ENCODE results near the gene VENTX. TPM values are rescaled to one million over a fixed set of nuclear protein-coding genes. Genes with fewer than 3 reads are reported as not detected.

The VENTX gene
- polyA plus RNA-seq, 1 experiment, result not detected

GRCh38 chr10:133280391-133281059 is 42.9 kb downstream of the VENTX start:
- DNase-seq (ENCODE audit: low read depth), result no peak
- no peak overlapping the region for H3K4me3 ChIP-seq (ENCODE audit: low read depth, low read length)
- no peak for TF ChIP-seq CTCF (IDR thresholded peaks at IDR 0.05; ENCODE audit: insufficient read depth, low read depth, low read length)
- no peaks in the 10 kb centered on the region for H3K27me3 ChIP-seq (ENCODE audit: control insufficient read depth, insufficient read depth, low read length)
- H3K36me3 ChIP-seq (ENCODE audit: control insufficient read depth, insufficient read depth, low read length), result peaks cover 45% of the 10 kb centered on the region
- POLR2A ChIA-PET, result no interaction called here
- CTCF ChIA-PET, result interaction anchor here (1.8 kb wide), 1 partner anchor 27 kb away, joined by 6 read pairs; no protein-coding TSS in a partner anchor

- no peaks in the 10 kb centered on the region for H3K27me3 ChIP-seq (ENCODE audit: control insufficient read depth, insufficient read depth, low read length)
- no peak overlapping the region for H3K4me3 ChIP-seq (ENCODE audit: low read depth, low read length)
- TF ChIP-seq CTCF (IDR thresholded peaks at IDR 0.05; ENCODE audit: insufficient read depth, low read depth, low read length), result no peak
- ChIA-PET POLR2A (no interaction called here), CTCF (interaction anchor here (1.8 kb wide), 1 partner anchor 27 kb away, joined by 6 read pairs; no protein-coding TSS in a partner anchor)
- peaks cover 46% of the 10 kb centered on the region for H3K36me3 ChIP-seq (ENCODE audit: control insufficient read depth, insufficient read depth, low read length)
- no peak for DNase-seq (ENCODE audit: low read depth)
These were observed 43.4 kb downstream of the VENTX start for GRCh38 chr10:133281084-133281483.

GRCh38 chr10:133281628-133282372 is 44.1 kb downstream of the VENTX start:
- ChIA-PET POLR2A (no interaction called here), CTCF (interaction anchor here (1.1 kb wide), 1 partner anchor 26 kb away, joined by 3 read pairs; no protein-coding TSS in a partner anchor)
- no peak for TF ChIP-seq CTCF (IDR thresholded peaks at IDR 0.05; ENCODE audit: insufficient read depth, low read depth, low read length)
- H3K27me3 ChIP-seq (ENCODE audit: control insufficient read depth, insufficient read depth, low read length), result no peaks in the 10 kb centered on the region
- no peak overlapping the region for H3K4me3 ChIP-seq (ENCODE audit: low read depth, low read length)
- DNase-seq (ENCODE audit: low read depth), result no peak
- peaks cover 49% of the 10 kb centered on the region for H3K36me3 ChIP-seq (ENCODE audit: control insufficient read depth, insufficient read depth, low read length)

- DNase-seq (ENCODE audit: low read depth), result no peak
- peaks cover 54% of the 10 kb centered on the region for H3K36me3 ChIP-seq (ENCODE audit: control insufficient read depth, insufficient read depth, low read length)
- no peaks in the 10 kb centered on the region for H3K27me3 ChIP-seq (ENCODE audit: control insufficient read depth, insufficient read depth, low read length)
- CTCF ChIA-PET, result interaction anchor here (0.6 kb wide), 1 partner anchor 132 kb away, joined by 3 read pairs; no protein-coding TSS in a partner anchor
- H3K4me3 ChIP-seq (ENCODE audit: low read depth, low read length), result no peak overlapping the region
- TF ChIP-seq CTCF (IDR thresholded peaks at IDR 0.05; ENCODE audit: insufficient read depth, low read depth, low read length), result no peak
- POLR2A ChIA-PET, result no interaction called here
These were observed 45.3 kb downstream of the VENTX start for GRCh38 chr10:133282846-133283390.

- ChIA-PET CTCF (interaction anchor here (0.7 kb wide), 2 partner anchors 14 to 840 kb away, joined by 3 read pairs; no protein-coding TSS in a partner anchor), POLR2A (no interaction called here)
- DNase-seq (ENCODE audit: low read depth), result no peak
- H3K4me3 ChIP-seq (ENCODE audit: low read depth, low read length), result no peak overlapping the region
- H3K27me3 ChIP-seq (ENCODE audit: control insufficient read depth, insufficient read depth, low read length), result no peaks in the 10 kb centered on the region
- TF ChIP-seq CTCF (IDR thresholded peaks at IDR 0.05; ENCODE audit: insufficient read depth, low read depth, low read length), result no peak
- peaks cover 64% of the 10 kb centered on the region for H3K36me3 ChIP-seq (ENCODE audit: control insufficient read depth, insufficient read depth, low read length)
These were observed 46.3 kb downstream of the VENTX start for GRCh38 chr10:133283931-133284330.
